EH (cell line): ENCODE data around the gene SPANXD.
"Not testable (repeated sequence)": the region's sequence is repeated elsewhere in the genome, so short reads cannot be mapped to it uniquely, and the experiment has no call there.

Experiments
- DNase-seq: peaks from one replicate; pipeline ENCODE4 v3.0.0-alpha.2; 2015; ENCODE audit warnings: low read depth

Gene SPANXD, protein sequence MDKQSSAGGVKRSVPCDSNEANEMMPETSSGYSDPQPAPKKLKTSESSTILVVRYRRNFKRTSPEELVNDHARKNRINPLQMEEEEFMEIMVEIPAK

DNA sequence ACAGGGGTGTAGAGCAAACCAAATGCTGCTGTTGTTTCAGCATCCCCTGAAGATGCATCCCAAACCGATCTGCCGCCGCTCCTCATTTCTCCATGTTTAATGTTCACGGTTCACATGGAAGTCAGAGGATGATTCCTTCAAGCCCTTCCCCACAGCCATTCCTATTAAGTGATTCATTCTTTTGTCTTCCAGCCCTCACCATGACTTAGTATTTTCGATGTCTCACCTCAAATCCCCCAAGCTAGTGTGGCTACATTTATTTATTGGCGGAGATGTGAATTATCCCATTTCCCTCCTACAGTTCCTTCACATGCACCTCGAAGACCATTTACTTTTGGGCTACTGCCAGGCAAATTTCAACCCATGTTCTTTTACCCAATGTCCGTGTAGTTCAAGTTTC, at the start of gene SPANXD:
Gene SPANXD (minus strand): TSS at position 101 of the 400 bp plus-strand sequence. CDS start 334 bp downstream, outside the sequence.
- not testable (repeated sequence) for DNase-seq

DNA sequence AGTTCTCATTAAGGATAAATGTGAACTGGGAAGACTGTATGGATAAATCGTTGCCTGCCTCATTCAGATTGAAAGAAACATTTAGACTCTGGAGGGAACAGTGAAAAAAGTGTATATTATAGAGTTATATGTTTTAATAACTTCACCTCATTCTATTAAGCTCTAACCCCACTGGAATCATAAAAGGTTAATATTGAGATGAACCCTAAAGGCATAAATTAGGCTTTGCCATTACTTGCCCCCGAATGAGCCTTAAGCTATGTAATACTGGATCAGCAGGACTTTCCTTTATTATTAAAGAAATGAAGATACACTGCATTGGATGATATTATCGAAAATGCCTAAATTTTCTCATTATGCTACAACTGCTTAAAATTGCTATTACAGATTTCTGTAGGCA, 44.1 kb upstream of the SPANXD start:
- no peak for DNase-seq

DNA sequence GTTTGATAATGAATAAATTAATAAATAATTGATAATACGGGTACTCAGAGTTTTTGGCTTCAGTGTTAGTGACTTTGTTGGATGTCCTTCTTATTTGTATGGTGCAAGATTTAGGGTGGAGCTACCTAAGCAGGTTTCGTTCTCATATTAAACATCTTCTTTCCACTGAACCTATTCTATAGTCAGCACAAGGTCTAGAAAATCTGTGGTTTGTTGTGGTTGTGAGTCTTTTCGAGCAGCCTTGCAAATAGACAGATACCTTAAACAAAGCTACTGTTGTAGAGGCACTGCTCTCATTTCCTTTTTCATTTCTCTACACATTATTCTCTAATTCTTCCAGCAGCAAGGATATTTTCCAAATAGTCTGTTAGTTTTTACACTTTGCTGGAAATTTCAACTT, 38.1 kb upstream of the SPANXD start:
- DNase-seq: no peak

DNA sequence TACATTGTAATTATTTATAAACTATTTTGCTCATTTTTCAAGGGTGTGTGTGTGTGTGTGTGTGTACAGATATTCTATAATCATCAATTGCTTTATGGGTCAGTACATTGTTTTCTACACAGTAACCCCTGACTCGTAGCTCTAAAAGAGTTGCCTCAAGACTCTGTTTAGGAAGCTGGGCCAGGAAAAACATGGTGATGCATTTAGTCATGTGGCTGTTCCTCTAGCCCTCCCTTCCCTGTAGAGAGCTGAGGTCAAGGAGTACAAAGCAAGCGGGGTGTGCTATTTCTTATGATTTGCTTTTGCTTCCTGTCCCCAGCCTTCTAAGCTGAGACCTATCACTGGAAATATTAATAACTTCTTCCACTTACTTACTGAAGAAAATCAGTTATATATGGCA, 34.8 kb upstream of the SPANXD start:
- DNase-seq: peak; percentile 41

DNA sequence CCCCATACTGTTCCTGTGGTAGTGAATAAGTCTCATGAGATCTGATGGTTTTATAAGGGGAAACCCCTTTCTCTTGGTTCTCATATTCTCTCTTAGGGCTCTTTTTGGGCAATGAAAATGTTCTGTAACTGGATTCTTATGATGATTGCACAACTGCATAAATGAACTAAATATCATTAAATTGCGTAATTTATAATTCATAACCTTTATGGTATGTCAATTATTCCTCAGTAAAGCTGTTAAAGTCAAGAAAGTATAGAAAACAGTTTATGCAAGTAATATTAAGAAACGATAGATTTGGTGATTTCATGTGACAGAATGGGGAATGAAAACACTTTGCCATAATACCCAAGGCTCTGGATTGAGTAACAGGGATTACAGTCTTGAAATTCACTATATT, 33.5 kb upstream of the SPANXD start:
- DNase-seq: no peak

DNA sequence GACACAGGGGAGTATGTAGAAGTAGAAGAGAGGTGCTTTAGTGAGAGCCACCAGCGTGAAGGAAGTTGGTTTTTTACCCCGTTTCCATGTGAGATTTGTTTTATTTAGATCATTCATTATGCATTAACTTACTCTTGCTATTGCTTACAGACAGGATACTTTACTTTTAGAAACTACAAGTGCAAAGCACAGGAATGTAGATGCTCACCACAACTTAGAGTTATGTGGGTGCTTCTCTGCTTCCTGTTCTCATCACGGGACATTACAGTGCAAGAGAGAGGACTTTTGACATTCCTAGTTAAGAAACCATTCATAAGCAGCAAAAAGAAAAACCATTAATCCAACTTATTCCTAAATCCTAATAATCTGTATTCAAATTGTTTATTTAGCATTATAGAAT, 25.6 kb upstream of the SPANXD start:
- DNase-seq: peak; percentile 8

DNA sequence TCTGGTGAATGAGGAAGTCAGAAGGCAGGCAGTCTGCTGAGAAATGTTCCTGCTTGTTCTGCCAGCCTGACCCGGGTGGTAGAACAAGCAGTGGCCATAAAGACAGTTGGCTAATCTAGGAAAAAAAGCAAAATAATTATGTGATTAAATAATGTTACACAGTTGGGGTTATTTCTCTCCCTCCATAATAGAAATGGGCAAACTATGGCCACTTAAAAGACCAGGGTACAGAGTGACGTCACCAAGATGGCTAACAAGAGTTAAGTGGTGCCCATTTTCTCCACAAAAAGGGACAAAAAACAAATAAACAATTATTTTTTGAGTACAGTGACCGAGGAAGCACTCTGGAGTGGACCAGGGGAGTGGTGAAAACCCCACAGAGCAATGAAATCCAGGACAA, 16.1 kb upstream of the SPANXD start:
- no peak for DNase-seq

DNA sequence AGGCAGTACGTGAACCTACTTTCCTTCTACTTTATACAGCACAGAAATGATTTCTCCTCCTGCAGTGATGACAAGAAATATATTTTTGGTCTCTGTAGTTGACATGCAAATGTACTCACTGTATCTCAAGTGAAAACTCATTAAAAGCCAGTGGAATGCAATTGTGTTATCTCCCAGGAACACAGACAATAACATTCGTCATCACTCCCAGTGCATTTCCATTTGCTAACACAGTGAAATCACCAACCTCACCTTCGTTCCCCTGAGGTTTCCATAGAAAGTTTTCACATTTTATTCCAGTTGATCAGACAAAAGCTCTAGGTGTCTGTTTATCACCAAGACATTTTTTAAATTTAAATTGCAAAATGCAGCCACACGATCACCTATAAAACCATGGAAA, 2.5 kb upstream of the SPANXD start:
- peak; percentile 15 for DNase-seq

DNA sequence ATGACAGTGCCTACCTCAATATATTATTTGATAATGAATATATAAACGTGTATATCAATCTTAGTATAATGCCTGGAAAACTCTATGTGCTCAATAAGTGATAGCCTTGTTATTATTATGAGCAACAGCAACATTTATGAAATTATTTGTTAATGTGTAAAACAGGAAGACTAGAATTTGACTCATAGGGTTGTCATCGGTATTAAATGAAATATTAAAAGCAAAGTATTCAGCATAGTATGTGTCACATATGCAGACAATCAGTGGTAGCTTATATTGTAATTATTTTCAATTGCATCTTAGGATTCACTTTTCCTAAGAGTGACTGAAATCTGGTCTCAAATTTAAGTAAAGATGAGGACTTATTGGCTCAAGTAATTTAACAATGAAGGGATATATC, 24.6 kb downstream of the SPANXD start:
- DNase-seq: no peak

DNA sequence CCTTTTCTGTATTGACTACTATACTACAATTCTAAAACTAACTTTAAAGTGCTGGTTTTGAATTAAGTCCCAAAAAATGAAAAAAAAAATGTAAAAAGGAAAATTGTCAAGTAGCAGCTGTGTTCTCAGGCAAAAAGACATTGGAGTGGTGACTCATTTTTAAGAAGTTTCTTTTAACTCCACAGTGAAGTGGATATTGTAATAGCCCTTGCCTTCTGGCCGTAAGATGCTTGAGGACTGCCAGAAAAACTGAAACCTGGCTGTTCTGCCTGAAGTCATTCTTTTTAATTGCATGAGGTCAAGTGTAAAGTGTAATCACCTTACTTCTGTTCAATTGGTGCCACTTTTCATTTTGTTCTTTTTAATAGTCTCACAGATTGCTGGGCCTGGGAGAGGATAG, 28.9 kb downstream of the SPANXD start:
- DNase-seq: peak; percentile 7

DNA sequence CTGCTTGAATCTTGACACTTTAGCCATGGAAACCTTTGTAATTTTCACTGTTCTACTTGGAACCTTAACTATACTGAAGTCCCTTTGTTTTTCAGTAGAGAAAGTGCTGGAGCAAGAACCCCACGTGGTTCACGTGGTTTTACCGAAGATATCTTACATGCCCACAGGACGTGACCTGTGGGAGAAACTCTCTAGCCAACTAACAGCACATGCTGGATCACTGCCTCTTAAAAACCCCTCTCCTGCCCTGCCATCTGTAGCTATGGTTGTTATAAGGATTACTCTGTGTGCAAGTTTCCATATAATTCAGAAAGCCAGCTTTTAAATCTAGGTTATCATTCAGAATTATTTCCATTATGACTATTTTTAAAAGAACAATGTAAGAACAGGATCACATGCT, 30.2 kb downstream of the SPANXD start:
- no peak for DNase-seq

DNA sequence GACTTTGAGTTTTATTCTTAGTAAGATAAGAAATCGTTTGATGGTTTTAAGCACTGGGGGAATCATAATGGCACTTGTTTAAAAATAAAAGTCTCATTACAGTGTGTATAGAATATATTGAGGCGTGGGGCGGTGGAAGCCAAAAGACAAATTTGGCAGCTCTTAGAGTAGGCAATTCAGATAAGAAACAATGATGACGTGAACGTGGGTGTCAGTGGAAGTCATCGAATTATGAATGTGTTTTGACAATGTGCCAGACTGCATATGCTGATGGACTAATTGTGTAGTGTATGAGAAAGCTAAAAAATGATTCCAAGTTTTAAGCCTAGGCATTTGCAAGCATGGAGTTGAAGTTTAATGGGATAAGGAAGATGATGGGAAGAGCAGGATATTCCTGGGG, 35.8 kb downstream of the SPANXD start:
- DNase-seq: no peak

DNA sequence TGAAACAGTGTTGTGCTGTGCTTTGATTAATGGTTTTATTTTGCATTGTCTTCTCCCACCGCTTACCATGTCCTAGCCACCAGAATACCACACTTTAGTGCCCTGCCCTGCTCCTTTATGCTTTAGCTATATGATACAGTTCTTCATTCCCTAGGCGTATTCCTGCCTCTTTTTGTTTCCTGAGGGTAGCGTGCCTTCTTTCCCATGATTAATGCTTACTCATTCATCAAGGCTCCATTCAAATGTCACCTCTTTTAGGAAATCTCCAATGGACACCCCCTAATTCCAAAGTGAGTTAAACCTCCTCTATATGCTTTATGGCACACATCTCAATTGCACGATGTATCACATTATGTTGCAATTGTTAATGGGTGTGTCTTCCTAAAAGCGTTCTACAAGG, 46.3 kb downstream of the SPANXD start:
- DNase-seq: peak; percentile 9
